GM21825 (cell line): Measurements from ENCODE around the gene GSC2.

Experiments used
- ATAC-seq: cut with Tn5 transposase; IDR thresholded peaks from one replicate; pipeline ENCODE4 v1.9.1; 2021; ENCODE audit warnings: mild to moderate bottlenecking, moderate library complexity; ENCODE audit not compliant: unreplicated experiment

Gene GSC2

DNA sequence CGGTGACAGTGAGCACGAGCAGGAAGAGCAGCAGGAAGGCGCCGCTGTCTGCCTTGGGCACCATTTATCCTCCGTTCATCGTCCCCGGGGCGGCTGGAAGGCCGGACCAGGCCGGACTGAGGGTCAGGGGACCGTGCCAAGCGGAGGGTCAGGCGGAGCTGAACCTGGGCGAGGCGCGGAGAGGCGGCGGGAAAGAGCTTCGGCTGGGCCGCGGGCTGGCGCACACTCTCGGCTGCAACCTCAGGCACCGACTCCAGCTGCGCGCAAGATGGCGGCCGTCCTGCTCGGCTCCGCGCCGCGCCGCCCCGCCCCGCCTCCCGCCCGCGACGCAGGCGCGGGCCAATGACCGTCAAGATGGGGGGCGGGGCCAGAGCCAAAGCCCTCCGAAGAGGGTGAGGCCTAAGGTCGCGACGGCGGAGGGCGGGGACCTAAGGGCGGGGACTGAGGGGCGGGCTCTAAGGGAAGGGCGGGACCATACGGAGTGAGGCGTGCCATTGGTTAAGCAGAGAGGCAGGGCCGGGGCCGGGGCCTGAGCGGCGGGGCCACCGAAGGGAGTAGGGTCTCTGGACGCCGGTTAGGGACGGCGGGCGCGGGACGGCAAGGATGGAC lies 27.8 kb downstream of the GSC2 start, which contains the start of gene DGCR2:
Gene DGCR2 (minus strand): TSS at position 270 of the 609 bp plus-strand sequence. CDS start 206 bp downstream, at position 64.
- ATAC-seq, result peak; percentile 84

DNA sequence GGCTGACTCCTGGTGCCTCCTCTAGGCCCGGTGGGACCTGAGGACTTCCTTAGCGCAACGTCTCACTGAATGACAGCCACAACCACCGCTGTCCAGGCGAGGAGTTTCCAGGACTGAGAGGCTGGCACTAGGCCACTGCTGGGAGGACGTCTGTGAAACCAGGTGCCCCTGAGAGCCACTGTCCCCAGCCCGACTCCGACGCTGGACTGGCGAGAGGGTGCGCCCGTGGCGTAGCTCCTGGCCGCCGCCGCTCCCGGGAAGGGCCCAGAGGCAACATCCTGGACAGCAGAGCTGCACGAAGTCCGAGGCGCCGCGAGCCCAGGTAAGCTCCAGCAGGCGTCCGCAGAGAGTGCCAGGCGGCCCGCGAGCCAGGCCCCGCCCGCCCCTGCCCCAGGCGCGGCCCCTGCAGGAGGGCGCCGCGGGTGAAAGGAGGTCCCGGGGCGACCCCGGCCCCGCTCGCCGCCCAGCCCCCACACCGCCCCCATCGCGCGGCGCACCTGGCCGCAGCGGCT lies 28.4 kb downstream of the GSC2 start:
- no peak for ATAC-seq

DNA sequence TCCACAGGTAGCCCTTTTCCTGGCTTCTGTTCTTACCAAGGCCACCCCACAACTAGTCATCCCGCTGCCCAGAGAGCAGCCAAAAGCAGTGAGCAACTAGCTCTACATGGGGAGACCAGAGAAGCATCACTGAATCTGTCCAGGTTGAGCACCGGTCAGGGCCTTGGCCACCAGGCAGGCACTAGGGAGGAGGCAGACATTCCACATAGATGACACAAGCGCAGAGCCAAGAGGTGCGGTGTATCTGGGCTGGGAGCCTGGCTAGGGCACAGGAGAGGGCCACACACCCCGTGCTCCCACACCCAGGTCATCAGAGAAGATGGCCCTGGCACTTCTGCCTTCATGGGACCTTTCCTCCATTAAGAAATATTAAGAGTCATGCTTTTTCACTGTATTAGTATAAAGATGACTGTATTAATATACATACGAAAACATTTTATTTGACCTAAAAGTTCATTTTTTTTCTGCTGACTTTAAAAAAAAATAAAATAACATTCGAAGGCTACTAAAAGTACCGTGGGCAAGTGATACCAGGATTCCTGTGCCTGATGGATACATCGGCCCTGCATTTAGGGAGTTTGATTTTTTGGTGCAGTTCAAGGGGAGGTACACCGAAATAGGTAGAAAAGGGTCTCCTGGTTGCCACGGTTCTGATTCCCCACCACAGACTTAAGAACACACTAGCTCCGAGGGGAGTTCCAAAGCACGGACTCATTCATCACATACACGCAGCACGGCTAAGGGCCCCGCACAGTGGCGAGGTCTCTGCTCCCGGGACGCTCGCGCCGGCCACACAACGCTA lies 29.1 kb downstream of the GSC2 start:
- no peak for ATAC-seq

DNA sequence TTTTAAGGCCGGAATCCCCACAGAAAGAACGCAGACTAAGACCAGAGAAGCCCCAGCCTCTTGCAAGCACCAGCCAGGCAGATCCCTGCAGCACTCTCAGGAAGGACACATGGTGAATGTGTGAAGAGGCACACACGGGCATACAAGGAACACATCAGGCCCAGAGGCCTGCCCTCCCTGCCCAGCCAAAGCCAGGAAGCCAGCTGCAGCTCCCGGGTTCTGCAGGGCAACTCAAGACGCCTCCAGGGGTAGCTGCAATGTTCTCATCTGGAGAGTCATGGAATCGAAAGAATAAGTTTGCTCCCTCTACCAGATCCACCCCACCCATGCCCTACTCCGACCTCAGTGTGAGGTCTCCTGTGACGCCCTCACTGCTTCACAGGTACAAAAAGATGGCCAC lies 30.1 kb downstream of the GSC2 start:
- no peak for ATAC-seq

DNA sequence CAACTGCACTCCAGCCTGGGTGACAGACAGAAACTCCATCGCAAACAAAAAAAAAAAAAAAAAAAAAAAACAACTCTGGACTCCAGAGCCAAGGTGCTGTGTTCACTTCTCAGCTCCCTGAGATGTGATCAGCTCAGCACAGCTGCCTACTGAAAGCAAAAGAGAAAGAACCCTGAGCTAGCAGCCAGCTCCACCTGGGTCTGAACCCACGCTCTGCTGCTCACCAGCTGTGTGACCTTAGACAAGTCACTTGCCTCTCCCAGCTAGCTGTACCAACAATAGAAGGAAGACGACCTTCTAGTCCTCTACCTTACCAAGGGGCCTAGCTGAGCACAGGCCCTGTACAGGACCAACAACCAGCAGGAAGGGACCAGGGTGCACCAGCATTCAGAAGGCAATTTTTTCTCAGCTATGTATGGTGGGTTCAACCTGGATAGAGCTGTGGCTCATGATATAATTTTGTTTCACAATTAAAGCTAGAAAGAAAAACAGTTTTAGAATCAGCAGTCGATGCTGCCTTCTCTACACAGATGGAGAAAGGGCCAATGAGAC lies 31.7 kb downstream of the GSC2 start:
- ATAC-seq, result peak; percentile 36

DNA sequence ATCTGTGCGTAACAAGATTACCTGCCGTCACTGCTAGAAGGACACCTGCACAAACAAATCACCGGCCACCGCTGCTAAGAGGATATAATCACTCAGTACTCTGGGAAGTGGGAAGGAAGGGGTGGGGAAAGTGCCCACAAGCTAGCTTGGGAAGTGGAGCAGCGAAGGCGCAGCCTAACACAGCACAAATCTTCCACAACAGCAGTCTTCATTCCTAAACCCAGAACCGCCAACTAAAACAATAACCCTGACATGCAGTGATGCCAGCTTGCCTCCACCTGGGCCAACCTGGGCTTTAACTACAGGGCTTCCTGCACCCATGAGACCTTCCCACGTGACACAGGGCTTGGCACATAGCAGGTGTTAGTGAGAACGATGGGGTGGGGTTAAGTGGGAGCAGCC lies 33.0 kb downstream of the GSC2 start:
- no peak for ATAC-seq

DNA sequence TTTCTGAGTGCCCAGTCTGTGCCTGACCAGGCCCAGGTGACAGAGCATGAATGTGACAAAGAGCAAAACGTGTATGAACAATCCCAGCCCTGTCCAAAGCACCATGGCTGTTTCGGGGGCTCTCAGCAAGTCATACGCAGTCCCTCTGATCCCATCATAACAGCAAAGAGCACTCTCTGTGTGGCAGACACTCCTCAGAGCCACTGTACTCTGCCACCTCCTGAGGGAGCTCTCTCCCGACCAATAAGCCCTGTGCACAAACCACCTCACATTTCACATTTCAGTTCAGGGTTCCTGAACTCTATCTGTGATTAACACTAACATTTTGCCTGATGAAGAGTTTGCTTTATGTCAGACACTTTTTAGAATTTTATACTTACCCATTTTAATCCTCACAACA lies 34.5 kb downstream of the GSC2 start:
- ATAC-seq, result no peak

DNA sequence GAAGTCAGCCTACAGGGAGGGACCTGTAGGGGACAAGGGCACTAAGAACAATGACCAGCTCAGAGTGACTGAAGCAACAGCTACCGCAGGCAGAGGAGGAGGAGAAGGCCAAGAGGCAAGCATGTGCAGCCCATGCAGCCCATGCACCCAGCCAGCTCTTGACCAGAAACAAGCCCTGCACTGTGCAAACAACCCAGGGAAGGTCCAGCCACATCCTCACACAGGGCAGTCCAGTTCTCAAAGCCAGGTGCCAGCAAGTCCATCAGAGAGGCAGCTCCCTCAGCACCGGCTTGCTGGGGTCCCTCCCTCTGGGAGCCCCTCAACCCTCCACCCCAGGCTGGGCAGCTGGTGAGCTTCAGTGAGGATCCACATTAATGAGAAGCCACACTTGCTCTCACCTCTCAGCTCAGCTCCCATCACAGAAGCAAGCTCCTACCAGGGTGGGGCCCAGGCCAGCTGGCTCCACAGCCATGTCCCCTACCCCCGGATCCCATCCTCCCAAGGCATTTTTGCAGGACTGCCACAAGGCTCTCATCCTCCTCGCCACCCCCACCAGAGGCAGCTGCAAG lies 35.0 kb downstream of the GSC2 start:
- ATAC-seq, result no peak

DNA sequence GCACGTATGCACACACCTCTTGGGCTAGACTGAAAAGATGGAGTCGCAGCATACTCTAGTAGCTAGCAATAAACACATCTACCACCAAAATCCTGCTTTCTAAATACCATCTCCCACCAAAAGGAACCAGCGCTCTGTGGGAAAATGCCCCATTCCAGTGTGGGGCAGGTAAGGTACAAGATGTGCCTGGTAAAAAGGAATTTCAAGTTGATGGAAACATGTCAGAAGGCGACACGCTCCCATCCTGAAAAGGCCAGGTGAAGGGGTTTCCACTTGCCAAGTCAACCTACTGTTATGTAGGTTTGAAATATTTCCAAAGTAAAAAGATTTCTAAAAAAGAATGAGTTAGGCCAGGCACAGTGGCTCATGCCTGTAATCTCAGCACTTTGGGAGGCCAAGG lies 36.7 kb downstream of the GSC2 start:
- ATAC-seq, result no peak

DNA sequence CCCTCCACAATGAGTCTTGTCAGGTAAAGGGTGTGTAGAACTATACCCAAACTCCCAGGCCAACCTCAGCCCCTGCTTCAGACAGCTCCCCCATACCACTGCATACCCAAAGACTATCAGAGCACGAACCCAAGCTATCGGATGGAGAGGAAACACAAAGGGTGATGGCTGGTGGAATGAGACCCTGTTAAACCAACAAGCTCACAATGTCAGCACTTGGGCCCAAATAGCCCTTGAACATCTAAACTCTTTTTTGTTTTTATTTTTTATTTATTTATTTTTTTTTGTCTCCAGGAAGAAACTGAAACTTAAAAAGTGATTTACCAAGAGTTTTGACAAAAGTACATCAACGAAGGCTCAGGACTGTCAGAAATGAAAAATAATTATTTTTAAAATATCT lies 38.5 kb downstream of the GSC2 start:
- no peak for ATAC-seq

DNA sequence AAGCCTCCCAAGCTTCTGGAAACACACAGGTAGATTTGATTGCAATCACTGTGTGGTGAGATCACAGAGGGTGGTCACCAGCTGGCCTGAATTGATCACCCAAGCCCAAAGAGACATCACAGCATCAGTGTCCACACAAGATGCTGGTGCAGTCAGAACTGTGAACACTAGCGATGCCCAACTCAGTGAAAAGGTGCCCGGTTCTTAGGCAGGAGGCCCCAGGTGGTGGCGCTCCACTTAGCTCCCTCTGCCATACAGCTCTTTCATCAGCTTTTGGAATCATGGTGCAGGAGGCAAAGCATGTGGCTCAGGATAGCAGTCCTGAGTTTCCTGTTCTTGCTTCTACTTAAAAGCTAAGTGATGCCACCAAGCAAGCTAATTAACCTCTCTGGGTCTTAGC lies 39.0 kb downstream of the GSC2 start:
- ATAC-seq, result no peak

DNA sequence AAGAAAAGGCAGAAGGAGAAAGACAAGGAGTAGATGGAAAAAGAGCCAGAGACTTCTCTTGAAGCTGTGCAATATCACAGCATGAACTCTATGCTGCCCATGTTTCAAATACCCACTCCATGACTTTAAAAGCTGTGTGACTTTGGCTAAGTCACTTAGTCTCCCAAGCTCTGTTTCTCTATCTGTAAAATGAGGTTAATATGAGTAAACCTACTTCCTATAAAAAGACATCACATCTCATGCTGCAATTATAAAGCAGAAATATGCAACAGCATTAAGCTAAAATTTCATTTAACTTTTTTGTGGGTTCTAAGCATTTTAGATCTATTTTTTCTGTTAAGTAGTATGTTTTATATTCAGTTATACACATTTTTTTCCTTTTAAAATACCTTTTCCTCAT lies 39.4 kb downstream of the GSC2 start:
- ATAC-seq, result no peak

DNA sequence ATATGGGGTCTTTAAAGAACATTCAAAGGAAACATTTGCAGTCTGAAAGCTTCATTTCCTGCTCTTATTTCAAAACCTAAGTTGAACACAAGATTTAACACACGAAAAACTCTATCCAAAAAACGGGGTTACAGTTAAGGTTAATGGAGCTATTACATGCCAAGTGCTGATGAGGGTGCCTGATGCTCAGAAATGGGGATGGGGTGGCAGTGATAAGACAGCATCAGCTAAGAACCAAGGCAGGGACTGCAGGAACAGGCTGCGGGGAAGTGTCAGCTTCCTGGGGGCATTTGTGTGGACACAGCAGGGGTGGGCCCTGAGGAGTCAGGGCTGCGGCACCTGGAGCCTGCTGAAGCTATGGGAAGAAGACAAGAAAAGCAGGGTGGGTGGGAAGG lies 40.0 kb downstream of the GSC2 start:
- no peak for ATAC-seq

DNA sequence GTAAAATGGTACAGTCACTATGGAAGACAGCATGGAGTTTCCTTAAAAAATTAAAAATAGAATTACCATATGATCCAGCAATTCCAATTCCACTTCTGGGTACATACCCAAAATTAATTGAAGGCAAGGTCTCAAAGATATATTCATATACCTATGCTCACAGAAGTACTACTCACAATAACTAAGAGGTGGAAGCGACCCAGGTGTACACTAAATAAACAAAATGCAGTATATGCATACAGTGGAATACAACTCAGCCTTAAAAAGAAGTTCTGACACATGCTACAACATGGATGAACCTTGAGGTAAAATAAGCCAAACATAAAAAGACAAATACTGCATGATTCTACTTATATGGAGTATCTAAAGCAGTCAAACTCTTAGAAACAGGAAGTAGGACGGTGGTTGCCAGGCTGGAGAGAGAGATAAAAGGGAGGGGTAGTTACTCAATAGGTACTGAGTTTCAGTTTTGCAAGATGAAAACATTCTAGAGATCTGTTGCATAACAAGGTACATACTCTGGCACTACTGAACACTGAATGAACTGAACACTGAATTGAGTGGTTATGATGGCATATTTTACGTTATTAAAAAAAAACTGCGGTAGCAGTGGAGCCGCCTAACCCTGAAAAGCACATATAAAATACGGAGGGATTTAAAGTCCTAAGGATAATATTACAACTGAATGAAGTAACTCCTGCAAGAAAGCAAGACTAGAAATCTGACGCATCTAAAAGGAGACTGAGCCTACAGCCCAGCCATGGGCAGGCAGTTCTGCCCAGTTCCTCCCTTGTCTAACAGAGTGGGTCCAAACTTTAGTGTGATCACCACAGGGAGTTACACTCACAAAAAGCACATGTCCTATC lies 40.7 kb downstream of the GSC2 start:
- ATAC-seq, result peak; percentile 80

DNA sequence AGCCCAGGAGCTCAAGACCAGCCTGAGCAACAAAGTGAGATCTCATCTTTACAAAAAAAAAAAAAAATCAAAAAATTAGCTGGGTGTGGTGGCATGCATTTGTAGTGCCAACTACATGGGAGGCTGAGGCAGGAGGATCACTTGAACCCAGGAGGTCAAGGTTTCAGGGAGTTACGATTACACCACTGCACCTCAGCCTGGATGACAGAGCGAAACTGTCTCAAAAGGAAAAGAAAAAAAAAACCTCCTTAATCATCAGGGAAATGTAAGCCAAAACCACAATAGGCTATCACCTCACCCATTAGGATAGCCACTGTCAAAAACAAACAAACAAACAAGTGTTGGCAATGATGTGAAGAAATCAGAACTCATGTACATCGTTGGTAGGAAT lies 41.3 kb downstream of the GSC2 start:
- no peak for ATAC-seq

DNA sequence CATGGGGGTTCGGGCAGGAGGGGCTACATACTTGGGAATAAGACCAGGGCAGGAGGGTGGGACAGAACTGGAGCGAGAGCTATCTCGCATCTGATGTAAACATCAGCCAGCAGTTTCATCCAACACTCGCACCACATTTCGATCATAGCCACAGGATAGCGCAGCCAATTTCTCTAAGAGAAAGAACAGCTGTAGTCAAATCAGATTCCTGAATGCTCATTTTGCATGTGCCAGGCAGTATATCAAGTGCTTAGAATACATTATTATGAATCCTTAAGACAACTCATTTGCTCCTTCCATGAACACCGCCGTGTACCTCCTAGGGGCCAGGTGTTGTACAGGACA lies 42.4 kb downstream of the GSC2 start:
- no peak for ATAC-seq

DNA sequence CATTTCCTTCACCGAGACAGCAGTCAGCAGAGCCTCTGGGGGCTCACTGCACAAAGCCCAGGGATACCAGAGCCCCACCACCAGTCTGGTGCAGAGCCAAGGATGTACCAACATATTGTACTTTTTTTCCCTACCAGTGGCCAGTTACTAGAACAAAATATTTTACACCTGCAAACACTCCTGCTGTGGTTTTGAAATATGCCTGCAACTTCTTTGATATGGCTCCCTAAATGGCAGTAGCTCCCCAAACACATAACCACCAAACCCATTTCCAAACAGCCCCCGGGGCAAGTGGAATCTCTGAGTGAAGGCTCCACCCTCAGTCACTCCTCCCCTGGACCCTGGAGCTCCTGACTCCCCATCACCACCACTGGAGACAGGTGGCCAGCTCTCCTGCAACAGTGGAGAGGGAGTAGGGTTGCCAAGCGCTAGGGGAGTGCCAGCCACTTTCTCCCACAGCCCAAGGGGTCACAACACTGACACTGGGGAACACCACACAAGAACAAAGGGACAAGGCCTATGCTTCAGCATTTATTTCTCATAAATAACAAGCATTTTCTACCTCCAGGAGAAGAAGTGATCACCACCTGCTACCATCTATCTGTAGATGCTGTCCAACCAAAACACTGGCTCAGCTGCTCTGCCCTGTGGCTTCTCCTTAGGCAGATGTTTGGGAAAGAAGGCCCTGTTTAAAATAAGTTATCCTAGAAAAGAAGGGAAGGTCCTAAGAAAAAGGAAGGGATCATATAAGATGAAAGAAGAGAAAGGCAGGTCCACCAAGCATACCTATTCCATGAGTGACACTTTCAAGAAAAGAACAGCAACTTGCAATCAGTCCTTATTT lies 43.0 kb downstream of the GSC2 start:
- ATAC-seq, result no peak

DNA sequence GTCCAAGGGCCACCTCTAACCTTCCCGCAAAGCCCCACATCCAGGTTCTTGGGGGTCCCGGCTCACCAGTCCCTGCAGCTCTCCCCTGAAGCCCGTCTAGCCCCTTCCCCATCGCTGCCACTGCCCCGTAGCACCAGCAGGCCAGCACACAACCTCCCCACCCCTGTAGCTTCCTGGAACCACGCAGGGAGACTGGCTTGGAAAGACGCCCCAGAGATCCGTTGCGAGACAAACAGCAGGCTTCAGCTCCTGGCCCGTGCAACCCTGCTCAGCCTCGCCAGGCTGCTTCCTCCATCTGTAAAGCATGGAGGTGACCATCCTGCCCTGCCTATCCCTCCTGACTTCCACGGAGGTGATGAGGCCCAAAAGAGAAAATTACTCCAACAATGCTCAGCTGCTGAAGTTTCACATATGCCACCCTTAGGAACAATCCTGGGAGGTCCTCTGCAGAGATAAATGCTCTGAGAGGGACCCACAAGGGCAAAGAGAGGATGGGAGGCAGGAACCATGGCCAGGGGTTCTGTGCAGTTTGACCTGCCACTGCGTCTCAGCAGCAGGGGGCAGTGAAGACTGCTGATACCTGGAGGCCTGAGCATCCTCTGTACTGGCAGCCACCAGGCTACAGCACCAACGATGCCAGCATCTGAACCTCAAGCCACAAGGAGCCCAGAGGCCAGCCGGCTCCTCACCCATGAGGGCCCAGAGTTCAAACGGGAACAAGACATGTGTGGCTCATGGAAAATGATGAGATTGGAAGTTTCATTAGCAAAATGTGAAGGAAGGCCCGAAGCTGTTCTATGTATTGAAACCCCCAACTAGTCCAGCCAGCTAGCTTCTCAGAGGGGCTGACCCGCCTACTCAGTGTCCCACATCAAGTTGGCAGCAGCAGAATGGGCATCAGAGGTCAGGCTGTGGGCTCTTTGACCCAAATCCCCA lies 44.0 kb downstream of the GSC2 start:
- no peak for ATAC-seq

DNA sequence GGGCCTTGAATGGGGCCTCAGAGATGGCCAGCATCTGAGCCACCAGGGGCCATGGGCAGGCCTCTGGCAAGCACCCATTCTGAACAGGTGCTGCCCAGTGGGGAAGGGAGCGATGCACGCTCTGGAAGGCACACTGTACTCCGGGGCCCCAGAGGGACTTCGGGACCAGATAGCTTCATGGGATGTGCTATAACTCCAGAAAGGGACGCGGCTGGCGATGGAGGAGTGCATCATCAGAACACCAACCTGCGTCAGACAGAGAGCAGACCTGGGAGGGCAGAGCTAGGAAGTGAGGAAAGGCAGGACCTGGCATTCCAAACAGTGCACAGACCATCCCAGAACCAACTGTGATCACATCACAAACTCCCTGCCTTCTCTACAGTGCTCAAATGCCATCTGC lies 44.6 kb downstream of the GSC2 start:
- no peak for ATAC-seq
